OCI-LY7 (cell line): ENCODE data around the gene PPL.

Source experiments
- CTCF ChIP-seq: fragments of 200-600 bp; sonication (generic); conservative IDR thresholded peaks from 2 replicates; pipeline ENCODE4 v1.5.1; 2014; ENCODE audit warnings: mild to moderate bottlenecking, antibody characterized with exemption, low read length, moderate library complexity, mixed read lengths
- EZH2phosphoT487 ChIP-seq: fragments of 200-600 bp; sonication (generic); IDR thresholded peaks from 2 replicates; pipeline ENCODE4 v1.6.1; 2018; ENCODE audit warnings: low read depth, borderline replicate concordance, mild to moderate bottlenecking, mixed run types, antibody characterized with exemption, low read length, moderate library complexity, mixed read lengths

GRCh38 chr16:4846901-4847773 lies 89.8 kb downstream of the PPL start, which contains the start of the genes GLYR1 and UBN1:
- no peak for TF ChIP-seq CTCF
- no peak for TF ChIP-seq EZH2phosphoT487
